Stomach (tissue), 9 donors: ENCODE data around the gene ERCC4. TPM values are rescaled to one million over a fixed set of nuclear protein-coding genes. Genes with fewer than 3 reads are reported as not detected.

ENCODE experiments used
- DNase-seq, 2 donors: peaks; one replicate each; pipeline versions ENCODE4 v3.0.0 to v3.0.0-alpha.2; 2013 to 2019
- H3K27ac ChIP-seq, 5 donors: fragments of 200-600 bp in 4 of 5; sonication (generic) in 4 of 5; one replicate each; pipeline ENCODE4 v1.5.1; 2013 to 2019; ENCODE audit warnings: mild to moderate bottlenecking in 1 of 5, moderate library complexity in 1 of 5
- H3K27me3 ChIP-seq, 3 donors: fragments of 200-600 bp; sonication (generic); one replicate each; pipeline ENCODE4 v1.5.1; 2017 to 2019; ENCODE audit warnings: mixed run types in 1 of 3
- H3K36me3 ChIP-seq, 4 donors: fragments of 200-600 bp; sonication (generic); 1 replicate in 3 of 4; 2 replicates in 1 of 4; pipeline ENCODE4 v1.5.1; 2016 to 2019
- H3K4me1 ChIP-seq, 4 donors: fragments of 200-600 bp; sonication (generic); one replicate each; pipeline ENCODE4 v1.5.1; 2016 to 2019
- H3K4me3 ChIP-seq, 4 donors: fragments of 200-600 bp; sonication (generic) in 3 of 4; one replicate each; pipeline ENCODE4 v1.5.1; 2016 to 2019; ENCODE audit warnings: mild to moderate bottlenecking in 1 of 4
- H3K9me3 ChIP-seq, 4 donors: fragments of 200-600 bp; sonication (generic); one replicate each; pipeline ENCODE4 v1.5.1; 2016 to 2019
- EP300 ChIP-seq: sonication (generic); formaldehyde crosslinking; IDR thresholded peaks from one replicate; pipeline ENCODE4 v1.6.1; 2017; ENCODE audit warnings: antibody characterized with exemption
- POLR2A ChIP-seq, 4 donors: fragments of 450-650 bp; IDR thresholded peaks; one replicate each; pipeline ENCODE4 v1.6.1; 2016; ENCODE audit warnings: antibody characterized with exemption in 4 of 4, control low read depth in 2 of 4, mild to moderate bottlenecking in 1 of 4, moderate library complexity in 1 of 4
- POLR2AphosphoS5 ChIP-seq, 3 donors: sonication (generic); formaldehyde crosslinking; IDR thresholded peaks; one replicate each; pipeline ENCODE4 v1.6.1; 2016; ENCODE audit warnings: antibody characterized with exemption in 3 of 3
- WGBS, 5 donors: extraction: QIAGEN DNeasy Blood & Tissue Kit in 3 of 5; methylation state at CpG; one replicate each; pipeline versions ENCODE4 v1.1.5 to v1.1.7; 2013 to 2018; 5-methylcytosine and 5-hydroxymethylcytosine counted together
- intact Hi-C: fragments of 100-400 bp; cut with DNase I; formaldehyde crosslinking; loops from one replicate; pipeline ENCODE4 v1.15.1; 2023; ENCODE audit warnings: low total_unique reads
- polyA plus RNA-seq, 3 donors: library from polyadenylated mRNA; stranded (reverse); fragments of 200-250 nt; gene quantifications; one replicate each; pipeline ENCODE4 v1.2.3, GENCODE V29; 2013
- total RNA-seq, 5 donors: library from RNA; depleted of rRNA; stranded (reverse); fragments of >200 nt; gene quantifications; one replicate each; pipeline versions ENCODE4 v1.1.0 to v1.2.3, GENCODE V29; 2014 to 2016
- TF ChIP-seq, protein P1 (sequence below), 7 experiments: fragments of 450-650 bp in 4 of 7; fragments of 200-600 bp in 3 of 7; sonication (generic) in 3 of 7; IDR thresholded peaks; one replicate each; pipeline ENCODE4 v1.5.1; 2016 to 2019; ENCODE audit warnings: antibody characterized with exemption in 7 of 7, control low read depth in 2 of 7, mild to moderate bottlenecking in 1 of 7
- donor health status: healthy with polysubstance abuse.
- donor health status: Bipolar disorder and iron deficiency.
- donor health status: healthy.

ERCC4 gene
- total and polyA plus RNA-seq, 8 donors: 1.2 to 45.8 (median 7.7) TPM

DNA sequence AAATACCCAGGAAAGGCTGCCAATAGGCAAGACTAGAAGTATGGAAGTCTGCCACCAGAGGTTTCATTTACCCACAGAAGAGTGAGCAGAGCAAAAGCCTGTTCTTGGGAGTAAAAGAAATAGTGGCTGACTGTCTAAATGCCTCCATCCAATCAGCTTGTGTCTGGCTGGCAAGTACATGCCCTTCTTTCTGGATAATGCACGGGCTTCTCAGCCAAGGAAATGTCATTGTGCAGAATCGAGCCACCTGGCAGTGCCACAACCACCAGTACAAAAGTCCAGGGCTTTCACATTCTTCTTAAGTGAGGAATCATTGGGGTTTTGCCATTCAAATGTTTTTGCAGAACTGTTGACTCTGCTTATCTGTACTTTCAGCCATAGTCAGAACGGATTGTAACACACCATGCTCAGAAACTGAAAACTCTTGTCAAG is 10.1 kb upstream of the ERCC4 start:
- WGBS, 5 donors: 6 to 21% (median 9%) methylated on average over 3 of the region's 3 CpGs
- peaks cover 0 to 4% (median 0%) of the 10 kb centered on the region in 4 donors for H3K9me3 ChIP-seq
- intact Hi-C loops: no loop called here
- TF ChIP-seq POLR2AphosphoS5 (IDR thresholded peaks at IDR 0.05) (peak; percentile 57 to 90 (median 71)), POLR2A (IDR thresholded peaks at IDR 0.05) (no peak), EP300 (no peak)
- TF ChIP-seq, protein P1, sequence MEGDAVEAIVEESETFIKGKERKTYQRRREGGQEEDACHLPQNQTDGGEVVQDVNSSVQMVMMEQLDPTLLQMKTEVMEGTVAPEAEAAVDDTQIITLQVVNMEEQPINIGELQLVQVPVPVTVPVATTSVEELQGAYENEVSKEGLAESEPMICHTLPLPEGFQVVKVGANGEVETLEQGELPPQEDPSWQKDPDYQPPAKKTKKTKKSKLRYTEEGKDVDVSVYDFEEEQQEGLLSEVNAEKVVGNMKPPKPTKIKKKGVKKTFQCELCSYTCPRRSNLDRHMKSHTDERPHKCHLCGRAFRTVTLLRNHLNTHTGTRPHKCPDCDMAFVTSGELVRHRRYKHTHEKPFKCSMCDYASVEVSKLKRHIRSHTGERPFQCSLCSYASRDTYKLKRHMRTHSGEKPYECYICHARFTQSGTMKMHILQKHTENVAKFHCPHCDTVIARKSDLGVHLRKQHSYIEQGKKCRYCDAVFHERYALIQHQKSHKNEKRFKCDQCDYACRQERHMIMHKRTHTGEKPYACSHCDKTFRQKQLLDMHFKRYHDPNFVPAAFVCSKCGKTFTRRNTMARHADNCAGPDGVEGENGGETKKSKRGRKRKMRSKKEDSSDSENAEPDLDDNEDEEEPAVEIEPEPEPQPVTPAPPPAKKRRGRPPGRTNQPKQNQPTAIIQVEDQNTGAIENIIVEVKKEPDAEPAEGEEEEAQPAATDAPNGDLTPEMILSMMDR (IDR thresholded peaks at IDR 0.05): peak in 1 of 7 experiments; percentile 15
- peaks cover 4 to 40% (median 22%) of the 10 kb centered on the region in 4 donors for H3K4me1 ChIP-seq
- H3K27ac ChIP-seq: peak overlapping the region; percentile 73 to 88 (median 79)
- no peak overlapping the region for H3K4me3 ChIP-seq
- peaks cover 0 to 10% (median 0%) of the 10 kb centered on the region in 3 donors for H3K27me3 ChIP-seq
- no peaks in the 10 kb centered on the region for H3K36me3 ChIP-seq
- peak; percentile 86 to 87 for DNase-seq

DNA sequence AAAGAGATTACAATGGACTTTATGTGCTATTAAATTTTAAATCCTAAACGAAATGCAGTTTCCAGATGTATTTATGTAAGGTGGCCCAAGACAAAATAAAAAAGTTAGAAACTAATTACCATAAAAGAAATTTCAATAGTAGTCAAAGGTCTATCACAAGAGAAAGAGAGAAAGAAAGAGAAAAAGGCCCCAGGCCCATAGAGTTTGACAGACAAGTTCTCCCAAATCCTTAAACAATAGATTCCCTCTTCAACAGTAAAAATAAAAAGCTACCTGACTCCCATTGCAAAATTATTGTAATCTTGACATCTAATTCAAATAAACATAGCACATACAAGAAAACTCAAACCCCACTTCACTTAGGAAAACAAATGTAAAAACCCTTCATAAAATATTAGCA is 8.6 kb upstream of the ERCC4 start:
- intact Hi-C loops: no loop called here
- Histone ChIP-seq H3K9me3 (peaks cover 0 to 4% (median 0%) of the 10 kb centered on the region in 4 donors), H3K4me1 (peaks cover 4 to 46% (median 22%) of the 10 kb centered on the region in 4 donors), H3K36me3 (no peaks in the 10 kb centered on the region), H3K27ac (peak overlapping the region in 1 of 5 donors; percentile 76), H3K4me3 (no peak overlapping the region), H3K27me3 (peaks cover 0 to 10% (median 0%) of the 10 kb centered on the region in 3 donors)
- WGBS, 5 donors: 71 to 87% (median 74%) methylated on average over 1 of the region's 1 CpG
- no peak for TF ChIP-seq POLR2AphosphoS5 (IDR thresholded peaks at IDR 0.05)
- TF ChIP-seq EP300: no peak
- no peak for TF ChIP-seq POLR2A (IDR thresholded peaks at IDR 0.05)
- TF ChIP-seq, protein P1 (IDR thresholded peaks at IDR 0.05): no peak
- no peak for DNase-seq

DNA sequence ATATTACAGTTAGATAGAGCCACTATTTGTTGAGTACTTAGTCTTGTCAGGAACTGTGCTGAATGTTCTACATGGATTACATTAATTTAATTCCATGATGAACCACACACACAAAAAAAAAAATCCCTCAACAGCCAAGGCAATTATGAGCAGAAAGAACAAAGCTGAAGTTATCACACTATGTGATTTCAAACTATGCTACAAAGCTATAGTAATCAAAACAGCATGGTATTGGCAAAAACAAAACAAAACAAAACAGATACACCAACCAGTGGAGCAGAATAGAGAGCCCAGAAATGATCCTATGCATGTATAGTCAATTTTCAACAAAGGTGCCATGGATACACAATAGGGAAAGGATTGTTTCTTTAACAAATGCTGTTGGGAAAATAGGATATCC is 8.1 kb upstream of the ERCC4 start:
- no peaks in the 10 kb centered on the region for H3K36me3 ChIP-seq
- intact Hi-C loops: no loop called here
- DNase-seq: no peak
- TF ChIP-seq, protein P1 (IDR thresholded peaks at IDR 0.05): no peak
- no peak for TF ChIP-seq POLR2AphosphoS5 (IDR thresholded peaks at IDR 0.05)
- no peak for TF ChIP-seq POLR2A (IDR thresholded peaks at IDR 0.05)
- TF ChIP-seq EP300: no peak
- H3K27ac ChIP-seq: no peak overlapping the region
- peaks cover 0 to 4% (median 0%) of the 10 kb centered on the region in 4 donors for H3K9me3 ChIP-seq
- peaks cover 4 to 46% (median 22%) of the 10 kb centered on the region in 4 donors for H3K4me1 ChIP-seq
- H3K27me3 ChIP-seq: peaks cover 0 to 10% (median 0%) of the 10 kb centered on the region in 3 donors
- no peak overlapping the region for H3K4me3 ChIP-seq

DNA sequence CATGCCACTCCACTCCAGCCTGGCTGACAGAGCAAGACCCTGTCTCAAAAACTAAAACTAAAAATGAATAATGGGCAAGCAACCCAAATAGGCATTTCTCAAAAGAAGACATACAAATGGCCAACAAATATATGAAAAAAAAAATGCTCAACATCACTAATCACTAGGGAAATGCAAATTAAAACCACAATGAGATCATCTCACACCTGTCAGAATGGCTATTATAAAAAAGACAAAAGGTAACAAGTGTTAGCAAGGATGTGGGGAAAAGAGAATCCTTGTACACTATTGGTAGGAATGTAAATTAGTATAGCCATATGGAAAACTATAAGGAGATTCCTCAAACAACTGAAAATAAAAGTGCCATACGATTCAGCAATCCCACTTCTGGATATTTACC is 7.1 kb upstream of the ERCC4 start:
- Histone ChIP-seq H3K27me3 (peaks cover 0 to 10% (median 0%) of the 10 kb centered on the region in 3 donors), H3K9me3 (peaks cover 0 to 4% (median 0%) of the 10 kb centered on the region in 4 donors), H3K4me3 (no peak overlapping the region), H3K36me3 (no peaks in the 10 kb centered on the region), H3K27ac (peak overlapping the region in 1 of 5 donors; percentile 8), H3K4me1 (peaks cover 4 to 46% (median 22%) of the 10 kb centered on the region in 4 donors)
- 61 to 88% (median 65%) methylated on average over 1 of the region's 1 CpG for WGBS, 5 donors
- DNase-seq: no peak
- TF ChIP-seq POLR2AphosphoS5 (IDR thresholded peaks at IDR 0.05): no peak
- no peak for TF ChIP-seq EP300
- TF ChIP-seq POLR2A (IDR thresholded peaks at IDR 0.05): no peak
- TF ChIP-seq, protein P1 (IDR thresholded peaks at IDR 0.05): no peak
- intact Hi-C loops: no loop called here
